Esophagus mucosa (tissue), 1 donor: Measurements from ENCODE around the gene USH1C. TPM values are rescaled to one million over a fixed set of nuclear protein-coding genes. Genes with fewer than 3 reads are reported as not detected.

Source experiments
- ATAC-seq: fragments of 200-7000 bp; cut with Tn5 transposase; one replicate; pipeline ENCODE4 v1.9.1; 2020
- total RNA-seq: library from RNA; stranded (reverse); gene quantifications from one replicate; pipeline ENCODE4 v1.2.4, GENCODE V29; 2023
- donor health status: DM: yes; HTN: yes; CAD: no.

USH1C gene
- total RNA-seq, 1 donor from 2014 or later, result 0.12 TPM

- ATAC-seq, result peak; percentile 12
Measured at GRCh38 chr11:17547051-17547577, 2.9 kb upstream of the USH1C start, which contains the start of gene OTOG. Gene OTOG (plus strand): TSS chr11:17547259. CDS start chr11:17547373, 114 bp downstream.

- ATAC-seq, result no peak
Measured at GRCh38 chr11:17546240-17546639, 2.0 kb upstream of the USH1C start.

GRCh38 chr11:17543574-17544180, 539 bp downstream of the USH1C start:
- ATAC-seq, result no peak

DNA sequence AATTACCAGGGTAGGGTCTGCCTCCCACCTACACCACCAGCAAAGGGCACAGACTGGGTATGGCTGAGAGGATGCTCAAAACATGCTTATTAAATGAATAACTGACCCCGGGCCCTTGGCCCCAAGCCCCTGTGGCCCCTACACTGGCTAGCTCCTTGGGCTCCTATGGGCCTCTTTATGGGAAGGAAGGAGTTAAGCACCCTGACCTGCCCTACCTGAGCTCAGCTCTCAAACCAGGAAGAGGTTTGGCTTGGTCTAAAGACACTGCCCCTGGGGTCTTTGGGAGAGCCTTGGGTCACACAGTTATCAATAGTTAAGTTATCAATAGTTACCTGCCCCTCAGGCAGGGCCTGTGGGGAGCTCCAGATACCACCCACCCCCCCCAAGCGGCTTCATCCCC, 1.2 kb downstream of the USH1C start:
- ATAC-seq, result no peak

GRCh38 chr11:17542249-17542648, 2.0 kb downstream of the USH1C start:
- no peak for ATAC-seq

GRCh38 chr11:17541330-17541885, 2.8 kb downstream of the USH1C start:
- no peak for ATAC-seq

DNA sequence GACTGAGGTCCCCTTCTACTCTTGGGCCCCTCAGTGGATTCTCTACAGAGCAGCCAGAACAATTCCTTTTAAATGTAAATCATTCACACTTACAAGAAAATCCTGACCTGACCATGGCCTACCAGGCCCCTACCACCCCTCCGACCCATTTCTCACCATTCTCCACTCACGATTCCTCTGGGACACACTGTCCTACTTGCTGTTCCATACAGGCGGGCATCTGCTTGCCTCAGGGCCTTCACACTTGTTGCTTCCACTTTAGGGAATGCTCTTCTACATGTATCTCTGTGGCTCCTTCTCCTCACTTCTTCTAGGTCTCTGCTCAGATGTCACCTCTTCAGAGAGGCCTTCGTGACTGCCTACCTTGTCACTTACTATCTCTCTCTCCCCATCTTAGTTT, 3.4 kb downstream of the USH1C start:
- ATAC-seq, result no peak

GRCh38 chr11:17538731-17539130, 5.5 kb downstream of the USH1C start:
- no peak for ATAC-seq

GRCh38 chr11:17538054-17538453, 6.2 kb downstream of the USH1C start:
- no peak for ATAC-seq

GRCh38 chr11:17537261-17537660, 7.0 kb downstream of the USH1C start:
- ATAC-seq, result no peak

GRCh38 chr11:17535488-17535887, 8.7 kb downstream of the USH1C start:
- no peak for ATAC-seq

DNA sequence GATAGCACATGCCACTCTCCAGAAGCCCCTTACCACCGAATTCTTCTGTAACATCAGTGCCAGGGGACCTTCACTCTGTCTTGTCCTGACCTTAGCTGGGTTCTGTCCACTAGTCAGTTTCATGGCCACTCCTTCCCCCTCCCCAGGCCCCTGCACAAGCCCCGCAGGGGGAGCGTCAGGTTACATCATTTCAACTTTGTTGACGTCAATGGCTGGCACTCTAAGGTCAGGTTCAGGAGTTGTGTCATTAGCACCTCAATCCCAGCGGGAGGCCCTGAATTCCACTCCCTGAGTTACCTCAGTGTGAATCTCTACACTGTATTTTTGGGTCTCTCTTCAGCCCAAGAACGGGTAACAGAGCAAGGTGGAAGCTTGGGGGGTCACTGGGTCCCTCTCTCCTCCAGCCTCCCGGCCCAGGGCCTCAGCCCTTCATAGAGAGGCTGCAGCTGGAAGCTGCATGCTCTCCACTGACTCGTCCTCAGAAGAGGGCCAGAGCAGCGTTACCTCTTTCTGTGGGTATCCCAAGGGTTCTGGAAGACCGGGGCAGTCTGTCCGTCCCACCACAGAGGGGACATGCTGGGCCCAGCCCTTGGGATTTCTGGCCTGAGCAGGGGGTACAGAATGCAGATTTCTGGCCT, 10.3 kb downstream of the USH1C start:
- ATAC-seq, result no peak

DNA sequence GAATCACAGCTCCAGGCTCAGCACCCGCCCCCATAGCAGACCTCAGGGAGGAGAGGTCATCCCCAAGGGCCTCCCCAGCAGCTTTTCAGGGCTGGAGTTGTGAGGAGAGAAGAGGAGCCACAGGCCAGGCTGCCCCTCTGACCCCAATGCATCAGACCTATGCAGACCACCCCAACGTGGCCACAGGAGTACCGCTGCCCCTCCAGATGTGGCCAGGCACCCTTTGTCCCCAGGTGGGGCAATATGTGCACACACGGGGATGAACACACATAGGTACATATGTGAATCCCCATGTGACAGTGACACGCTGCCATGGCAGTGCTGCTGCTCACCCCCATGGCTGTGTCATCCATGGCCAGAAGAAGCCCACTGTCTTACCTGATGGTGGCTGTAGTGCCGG, 10.9 kb downstream of the USH1C start:
- no peak for ATAC-seq

DNA sequence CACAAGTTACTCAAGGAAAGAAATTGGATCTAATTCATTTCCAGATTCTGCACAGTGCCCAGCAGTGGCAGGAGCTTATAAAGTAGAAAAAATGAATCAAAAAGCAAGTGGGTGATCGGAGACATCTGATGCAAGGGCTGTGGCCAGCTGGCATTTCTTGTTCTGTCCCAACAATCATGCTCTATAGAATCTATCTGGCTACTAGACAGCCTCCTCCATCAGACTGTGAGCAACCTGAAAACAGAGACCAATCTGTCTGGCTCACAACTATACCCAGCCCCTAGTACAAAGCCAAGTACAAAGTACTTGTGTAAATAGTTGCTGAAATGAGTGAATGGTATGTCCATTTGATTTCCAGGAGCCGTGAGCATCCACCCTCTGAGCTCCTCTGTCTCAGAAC, 11.4 kb downstream of the USH1C start:
- ATAC-seq, result no peak

- no peak for ATAC-seq
Measured at GRCh38 chr11:17531636-17532113, 12.5 kb downstream of the USH1C start.

DNA sequence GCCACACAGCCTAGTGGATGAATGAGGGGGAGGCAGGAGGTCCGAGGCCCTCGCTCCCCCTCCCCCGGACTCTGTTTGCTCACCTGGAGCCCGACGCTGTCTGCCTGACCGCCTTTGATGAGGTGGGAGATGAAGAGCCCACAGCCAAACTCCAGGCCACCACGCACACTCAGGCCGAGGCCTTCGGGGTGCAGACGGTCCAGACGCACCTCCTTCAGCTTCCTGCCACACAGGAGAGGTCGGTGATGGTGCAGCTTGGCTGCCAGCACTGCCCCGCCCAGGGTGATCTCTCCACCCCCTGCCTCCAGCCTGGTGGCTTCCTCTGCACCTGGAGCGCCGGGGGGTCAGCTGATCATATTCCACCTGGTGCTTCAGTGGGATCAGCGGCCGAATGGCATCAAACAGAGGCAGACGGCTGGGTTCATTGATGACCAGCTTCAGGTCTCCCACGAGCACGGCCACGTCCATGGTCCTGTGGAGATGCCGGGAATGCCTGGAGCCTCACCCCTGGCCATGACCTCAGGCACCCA, 13.1 kb downstream of the USH1C start:
- ATAC-seq, result no peak

DNA sequence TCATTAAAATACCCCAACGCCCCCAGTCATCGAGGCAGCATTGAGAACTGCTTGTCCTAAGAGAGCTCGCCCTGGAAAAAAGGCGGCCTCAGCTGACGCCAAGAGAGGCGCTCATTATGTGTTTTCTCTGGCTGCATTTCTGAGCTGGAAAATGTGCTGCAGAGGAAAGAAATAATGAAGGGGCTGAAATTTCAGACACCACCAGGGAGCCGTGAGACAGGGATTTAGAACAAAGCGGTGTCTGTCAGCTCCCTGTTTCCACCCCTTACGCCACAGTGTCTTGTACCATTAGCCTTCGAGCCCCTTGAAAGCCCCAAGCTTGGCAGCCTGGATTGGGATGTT, 14.4 kb downstream of the USH1C start:
- no peak for ATAC-seq

GRCh38 chr11:17528906-17529843, 15.0 kb downstream of the USH1C start:
- ATAC-seq, result no peak

- ATAC-seq, result peak; percentile 81
Measured at GRCh38 chr11:17528181-17528691, 16.0 kb downstream of the USH1C start.

GRCh38 chr11:17527628-17527995, 16.6 kb downstream of the USH1C start:
- no peak for ATAC-seq

DNA sequence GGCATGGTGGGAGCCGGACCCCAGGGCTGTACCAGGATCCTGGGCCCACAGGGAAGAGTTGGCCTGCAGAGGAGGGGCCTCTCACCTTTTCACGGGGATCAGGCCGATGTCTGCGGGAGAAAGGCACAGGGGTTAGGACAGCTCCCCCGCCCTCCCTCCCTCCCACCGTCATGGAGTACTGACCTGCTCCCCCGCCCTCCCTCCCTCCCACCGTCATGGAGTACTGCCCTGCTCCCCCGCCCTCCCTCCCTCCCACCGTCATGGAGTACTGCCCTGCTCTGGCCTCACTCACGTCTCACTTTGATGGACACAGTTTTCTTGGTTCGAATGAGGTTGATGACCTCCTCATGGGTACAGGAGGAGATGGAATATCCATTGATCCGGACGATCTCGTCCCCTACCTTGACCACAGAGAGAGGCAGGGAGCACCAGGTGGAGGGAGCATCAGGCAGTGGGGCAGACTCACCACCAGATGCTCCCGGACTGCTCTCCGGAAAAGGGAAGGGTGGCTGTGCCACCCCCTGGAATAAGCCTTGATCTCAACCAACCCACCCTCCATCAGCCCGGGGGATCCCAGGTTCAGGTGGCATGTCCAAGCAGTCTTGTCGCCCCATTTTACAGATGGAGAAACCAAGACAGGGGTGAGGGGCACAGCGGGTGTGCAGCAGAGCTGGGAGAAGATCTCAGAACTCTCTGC, 17.1 kb downstream of the USH1C start:
- no peak for ATAC-seq

- ATAC-seq, result no peak
Measured at GRCh38 chr11:17526326-17526725, 17.9 kb downstream of the USH1C start.
